Measurements from ENCODE around the gene RPS6KA2.

DNA sequence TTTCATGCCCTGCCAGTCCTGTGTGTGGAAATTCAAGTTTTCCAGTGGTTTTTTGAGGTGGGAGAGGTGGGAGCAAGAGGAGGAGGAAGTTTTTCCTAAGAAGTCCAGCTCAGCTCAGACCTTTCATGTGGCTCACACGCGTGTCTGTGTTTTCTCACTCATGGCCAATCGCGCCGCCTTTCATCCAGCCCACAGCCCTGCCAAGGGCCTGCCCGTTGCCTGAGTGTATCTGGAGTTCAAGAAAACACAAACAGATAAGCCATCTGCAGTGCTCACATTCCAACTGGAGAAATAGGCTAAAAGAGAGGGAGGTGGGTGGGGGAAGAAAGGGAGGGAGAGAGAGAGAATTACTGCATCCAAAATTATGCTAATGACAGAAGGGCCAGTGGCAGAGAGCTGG lies 231.7 kb downstream of the RPS6KA2 start:
- TF ChIP-seq, protein P1, sequence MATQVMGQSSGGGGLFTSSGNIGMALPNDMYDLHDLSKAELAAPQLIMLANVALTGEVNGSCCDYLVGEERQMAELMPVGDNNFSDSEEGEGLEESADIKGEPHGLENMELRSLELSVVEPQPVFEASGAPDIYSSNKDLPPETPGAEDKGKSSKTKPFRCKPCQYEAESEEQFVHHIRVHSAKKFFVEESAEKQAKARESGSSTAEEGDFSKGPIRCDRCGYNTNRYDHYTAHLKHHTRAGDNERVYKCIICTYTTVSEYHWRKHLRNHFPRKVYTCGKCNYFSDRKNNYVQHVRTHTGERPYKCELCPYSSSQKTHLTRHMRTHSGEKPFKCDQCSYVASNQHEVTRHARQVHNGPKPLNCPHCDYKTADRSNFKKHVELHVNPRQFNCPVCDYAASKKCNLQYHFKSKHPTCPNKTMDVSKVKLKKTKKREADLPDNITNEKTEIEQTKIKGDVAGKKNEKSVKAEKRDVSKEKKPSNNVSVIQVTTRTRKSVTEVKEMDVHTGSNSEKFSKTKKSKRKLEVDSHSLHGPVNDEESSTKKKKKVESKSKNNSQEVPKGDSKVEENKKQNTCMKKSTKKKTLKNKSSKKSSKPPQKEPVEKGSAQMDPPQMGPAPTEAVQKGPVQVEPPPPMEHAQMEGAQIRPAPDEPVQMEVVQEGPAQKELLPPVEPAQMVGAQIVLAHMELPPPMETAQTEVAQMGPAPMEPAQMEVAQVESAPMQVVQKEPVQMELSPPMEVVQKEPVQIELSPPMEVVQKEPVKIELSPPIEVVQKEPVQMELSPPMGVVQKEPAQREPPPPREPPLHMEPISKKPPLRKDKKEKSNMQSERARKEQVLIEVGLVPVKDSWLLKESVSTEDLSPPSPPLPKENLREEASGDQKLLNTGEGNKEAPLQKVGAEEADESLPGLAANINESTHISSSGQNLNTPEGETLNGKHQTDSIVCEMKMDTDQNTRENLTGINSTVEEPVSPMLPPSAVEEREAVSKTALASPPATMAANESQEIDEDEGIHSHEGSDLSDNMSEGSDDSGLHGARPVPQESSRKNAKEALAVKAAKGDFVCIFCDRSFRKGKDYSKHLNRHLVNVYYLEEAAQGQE (IDR thresholded peaks at IDR 0.05; ENCODE audit: insufficient read depth in 1 of 2, low read depth in 2 of 2, low read length in 1 of 2) = no peak
- TF ChIP-seq, protein P2, sequence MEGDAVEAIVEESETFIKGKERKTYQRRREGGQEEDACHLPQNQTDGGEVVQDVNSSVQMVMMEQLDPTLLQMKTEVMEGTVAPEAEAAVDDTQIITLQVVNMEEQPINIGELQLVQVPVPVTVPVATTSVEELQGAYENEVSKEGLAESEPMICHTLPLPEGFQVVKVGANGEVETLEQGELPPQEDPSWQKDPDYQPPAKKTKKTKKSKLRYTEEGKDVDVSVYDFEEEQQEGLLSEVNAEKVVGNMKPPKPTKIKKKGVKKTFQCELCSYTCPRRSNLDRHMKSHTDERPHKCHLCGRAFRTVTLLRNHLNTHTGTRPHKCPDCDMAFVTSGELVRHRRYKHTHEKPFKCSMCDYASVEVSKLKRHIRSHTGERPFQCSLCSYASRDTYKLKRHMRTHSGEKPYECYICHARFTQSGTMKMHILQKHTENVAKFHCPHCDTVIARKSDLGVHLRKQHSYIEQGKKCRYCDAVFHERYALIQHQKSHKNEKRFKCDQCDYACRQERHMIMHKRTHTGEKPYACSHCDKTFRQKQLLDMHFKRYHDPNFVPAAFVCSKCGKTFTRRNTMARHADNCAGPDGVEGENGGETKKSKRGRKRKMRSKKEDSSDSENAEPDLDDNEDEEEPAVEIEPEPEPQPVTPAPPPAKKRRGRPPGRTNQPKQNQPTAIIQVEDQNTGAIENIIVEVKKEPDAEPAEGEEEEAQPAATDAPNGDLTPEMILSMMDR (IDR thresholded peaks at IDR 0.05) = no peak

Measured in Panc1 (cell line).